K562 (cell line): ENCODE results near the gene LRRN3. TPM values are rescaled to one million over a fixed set of nuclear protein-coding genes. Genes with fewer than 3 reads are reported as not detected.

Experiments
- ATAC-seq: fragments of 200-7000 bp; cut with Tn5 transposase; 3 replicates; pipeline ENCODE4 v1.9.1; 2020; ENCODE audit warnings: moderate library complexity
- BruUV-seq: library from RNA; stranded (reverse); fragments of 400-500 nt; replicated peaks from 2 replicates; lab custom pipeline; 2021; lab: Mats Ljungman, UMichigan
- CTCF ChIA-PET: fragments of 300-600 bp; formaldehyde crosslinking; extraction: SDS; loops from one replicate; lab custom pipeline; 2021; ENCODE audit warnings: low intra/inter-chr PET ratio; lab: Yijun Ruan, JAX
- POLR2A ChIA-PET: fragments of 300-600, 350-650 bp; sonication (Branson Sonifier 250); formaldehyde crosslinking; extraction: SDS; loops from one replicate; lab custom pipeline; 2021; ENCODE audit warnings: antibody characterized with exemption, inconsistent platforms; lab: Yijun Ruan, JAX
- DNase-seq, 4 experiments: peaks; one replicate each; pipeline versions ENCODE4 v3.0.0 to v3.0.0-alpha.2; 2011 to 2018; ENCODE audit warnings: low spot score in 3 of 4, mixed read lengths in 3 of 4; ENCODE audit errors: extremely low read depth in 1 of 4
- FAIRE-seq: peaks from 2 replicates; lab custom pipeline; 2011; peaks lifted over from hg19 to GRCh38; lab: Jason Lieb, UNC
- H2AFZ ChIP-seq: 2 replicates; pipeline ENCODE4 v1.6.0; 2011; ENCODE audit warnings: low read depth, low read length, control low read depth, inconsistent platforms
- H3K27ac ChIP-seq: fragments of 200-600 bp; 3 replicates; pipeline ENCODE4 v1.8.0; 2011; ENCODE audit warnings: low read depth, mild to moderate bottlenecking, control low read depth, inconsistent platforms, low read length, moderate library complexity, mixed read lengths; ENCODE audit errors: extremely low read depth
- H3K27me3 ChIP-seq, 2 experiments: fragments of 300-600 bp in 1 of 2; 2 replicates in 1 of 2; 3 replicates in 1 of 2; pipeline versions ENCODE4 v1.6.0 to v1.8.0; 2011; ENCODE audit warnings: inconsistent platforms in 2 of 2, low read length in 2 of 2, mild to moderate bottlenecking in 1 of 2, mixed read lengths in 1 of 2, moderate library complexity in 1 of 2; ENCODE audit not compliant: control insufficient read depth in 2 of 2, insufficient read depth in 2 of 2
- H3K36me3 ChIP-seq: fragments of 300-600 bp; 3 replicates; pipeline ENCODE4 v1.8.0; 2011; ENCODE audit warnings: mild to moderate bottlenecking, low read length, inconsistent platforms; ENCODE audit not compliant: control insufficient read depth, insufficient read depth
- H3K4me1 ChIP-seq, 2 experiments: fragments of 200-600 bp in 1 of 2; replicated peaks in 1 of 2; 2 replicates in 1 of 2; 3 replicates in 1 of 2; pipeline versions ENCODE4 v1.5.1 to v1.8.0; 2011; ENCODE audit warnings: inconsistent platforms in 2 of 2, low read length in 2 of 2, mild to moderate bottlenecking in 1 of 2, mixed read lengths in 1 of 2, moderate library complexity in 1 of 2; ENCODE audit not compliant: control insufficient read depth in 2 of 2, insufficient read depth in 2 of 2
- H3K4me2 ChIP-seq: 2 replicates; pipeline ENCODE4 v1.6.1; 2011; ENCODE audit warnings: low read length, control low read depth, inconsistent platforms, mixed read lengths; ENCODE audit not compliant: insufficient read depth
- H3K4me3 ChIP-seq: fragments of 200-600 bp; sonication (generic), shearing (Covaris generic); 2 replicates; pipeline ENCODE4 v1.5.1; 2016; ENCODE audit warnings: control low read depth, inconsistent platforms
- H3K79me2 ChIP-seq: fragments of 200-600 bp; 3 replicates; pipeline ENCODE4 v1.8.0; 2011; ENCODE audit warnings: low read length, inconsistent platforms; ENCODE audit not compliant: control insufficient read depth, insufficient read depth
- H3K9ac ChIP-seq, 2 experiments: 2 replicates each; pipeline versions ENCODE4 v1.6.0 to v1.6.1; 2011; ENCODE audit warnings: low read depth in 2 of 2, low read length in 2 of 2, control low read depth in 1 of 2, inconsistent platforms in 1 of 2, mild to moderate bottlenecking in 1 of 2, mixed read lengths in 1 of 2; ENCODE audit not compliant: insufficient read depth in 1 of 2
- H3K9me1 ChIP-seq: one replicate; pipeline ENCODE4 v1.6.0; 2011; ENCODE audit warnings: inconsistent platforms, mild to moderate bottlenecking, low read length, moderate library complexity; ENCODE audit not compliant: control insufficient read depth, insufficient read depth
- H3K9me3 ChIP-seq: replicated peaks from 2 replicates; pipeline ENCODE4 v1.5.1; 2011; ENCODE audit warnings: low read depth, low read length, inconsistent platforms; ENCODE audit not compliant: control insufficient read depth, insufficient read depth
- H4K20me1 ChIP-seq: replicated peaks from 2 replicates; pipeline ENCODE4 v1.6.1; 2011; ENCODE audit warnings: low read length, inconsistent platforms, mixed read lengths; ENCODE audit not compliant: control insufficient read depth, insufficient read depth
- CC2D1A ChIP-seq: fragments of 450-650 bp; IDR thresholded peaks from 2 replicates; pipeline ENCODE4 v1.6.1; 2017; ENCODE audit warnings: mild to moderate bottlenecking
- NFE2L1 ChIP-seq: fragments of 450-650 bp; IDR thresholded peaks from 2 replicates; pipeline ENCODE4 v1.6.1; 2016; ENCODE audit warnings: missing genetic modification characterization, low read depth, mild to moderate bottlenecking, missing compliant biosample characterization, moderate library complexity, borderline replicate concordance
- NFXL1 ChIP-seq: fragments of 450-650 bp; formaldehyde crosslinking; IDR thresholded peaks from 2 replicates; pipeline ENCODE4 v1.4.0; 2021; ENCODE audit warnings: mild to moderate bottlenecking
- PTRF ChIP-seq: fragments of 450-650 bp; IDR thresholded peaks from 2 replicates; pipeline ENCODE4 v1.6.1; 2016; ENCODE audit warnings: mild to moderate bottlenecking, missing genetic modification characterization, missing compliant biosample characterization
- PYGO2 ChIP-seq: fragments of 450-650 bp; IDR thresholded peaks from 2 replicates; pipeline ENCODE4 v1.6.1; 2016; ENCODE audit warnings: mild to moderate bottlenecking, missing genetic modification characterization, moderate library complexity, missing compliant biosample characterization
- RFX5 ChIP-seq: IDR thresholded peaks from 2 replicates; pipeline ENCODE4 v1.6.1; 2011; ENCODE audit warnings: low read depth, mild to moderate bottlenecking, improper control_type of control experiment, low read length
- SAFB2 ChIP-seq: fragments of 200-400 bp; formaldehyde crosslinking; IDR thresholded peaks from 2 replicates; pipeline ENCODE4 v1.6.1; 2018; ENCODE audit warnings: borderline replicate concordance, low read length, low read depth, moderate library complexity; ENCODE audit not compliant: severe bottlenecking
- SIRT6 ChIP-seq: IDR thresholded peaks from one replicate; pipeline ENCODE4 v1.6.1; 2012; ENCODE audit warnings: low read depth, mild to moderate bottlenecking, control low read depth, inconsistent platforms, low read length, moderate library complexity
- STAG1 ChIP-seq: sonication (generic); formaldehyde crosslinking; IDR thresholded peaks from 2 replicates; pipeline ENCODE4 v1.5.0; 2020; ENCODE audit warnings: missing genetic modification reagents, borderline replicate concordance
- ZNF212 ChIP-seq: fragments of 450-650 bp; formaldehyde crosslinking; IDR thresholded peaks from 2 replicates; pipeline ENCODE4 v1.4.0; 2020; ENCODE audit warnings: mild to moderate bottlenecking
- ZNF431 ChIP-seq: sonication (generic); formaldehyde crosslinking; IDR thresholded peaks from 2 replicates; pipeline ENCODE4 v1.8.0; 2022; ENCODE audit warnings: mild to moderate bottlenecking, missing genetic modification reagents
- ZNF79 ChIP-seq: fragments of 250-450 bp; sonication (Bioruptor Pico); IDR thresholded peaks from 2 replicates; pipeline ENCODE4 v1.4.0; 2020; ENCODE audit warnings: low read depth, mild to moderate bottlenecking, moderate library complexity
- in situ Hi-C: fragments of 300-500 bp; cut with MboI; formaldehyde crosslinking; loops from 4 replicates; pipeline ENCODE4 v1.15.0; 2018; ENCODE audit warnings: inconsistent platforms, mixed read lengths
- intact Hi-C: fragments of 100-400 bp; cut with micrococcal nuclease; formaldehyde crosslinking; loops from 2 replicates; pipeline ENCODE4 v1.14.2; 2022
- polyA plus RNA-seq, 8 experiments: library from polyadenylated mRNA; depleted of rRNA in 4 of 8; stranded (reverse) in 5 of 8; unstranded in 3 of 8; fragments of >200 nt; fragmentation: Nextera tagmentation in 2 of 8; fragmentation: Illumina TruSeq in 1 of 8; extraction: Ambion mirVana in 2 of 8; extraction: Trizol in 1 of 8; gene quantifications; 2 replicates each; pipeline versions ENCODE4 v1.2.1 to v1.2.3, GENCODE V29; 2011 to 2014; ENCODE audit warnings: inconsistent platforms in 1 of 8, missing spikeins in 1 of 8
- total RNA-seq, 7 experiments: library from RNA; depleted of rRNA in 6 of 7; stranded (reverse); fragments of >200 nt in 6 of 7; fragmentation: Illumina TruSeq in 2 of 7; extraction: Trizol in 2 of 7; gene quantifications; 2 replicates each; pipeline versions ENCODE4 v1.2.1 to v1.2.3, GENCODE V29; 2011 to 2021; ENCODE audit warnings: low replicate concordance in 1 of 7
- TF ChIP-seq, protein P1 (sequence below): fragments of 250-450 bp; sonication (Bioruptor Pico); IDR thresholded peaks from 2 replicates; pipeline ENCODE4 v1.8.0; 2021; ENCODE audit warnings: moderate library complexity, mild to moderate bottlenecking, inconsistent platforms

The LRRN3 gene
- total and polyA plus RNA-seq, 9 of the 15 experiments (the other 6 are each of a cell fraction or from before 2014, with no cell fraction given): 0.05 to 1.00 (median 0.20) TPM; not detected in 1

- POLR2A ChIA-PET: no interaction called here
- BruUV-seq: no TSS peak
- Histone ChIP-seq H3K36me3 (no peaks in the 10 kb centered on the region), H3K4me1 (no peaks in the 10 kb centered on the region), H3K4me2 (no peak overlapping the region), H3K27ac (no peak overlapping the region), H4K20me1 (no peaks in the 10 kb centered on the region)
- CTCF ChIA-PET: no interaction called here
- no peak for ATAC-seq
- TF ChIP-seq ZNF79 (CRISPR knock-in tag) (no peak), ZNF212 (CRISPR knock-in tag) (no peak), CC2D1A (no peak), PTRF (no peak), NFE2L1 (tag) (no peak), PYGO2 (tag) (no peak), STAG1 (CRISPR knock-in tag) (no peak), SAFB2 (no peak), SIRT6 (no peak), NFXL1 (CRISPR knock-in tag) (no peak), ZNF431 (CRISPR knock-in tag) (no peak), RFX5 (no peak)
- TF ChIP-seq, protein P1, sequence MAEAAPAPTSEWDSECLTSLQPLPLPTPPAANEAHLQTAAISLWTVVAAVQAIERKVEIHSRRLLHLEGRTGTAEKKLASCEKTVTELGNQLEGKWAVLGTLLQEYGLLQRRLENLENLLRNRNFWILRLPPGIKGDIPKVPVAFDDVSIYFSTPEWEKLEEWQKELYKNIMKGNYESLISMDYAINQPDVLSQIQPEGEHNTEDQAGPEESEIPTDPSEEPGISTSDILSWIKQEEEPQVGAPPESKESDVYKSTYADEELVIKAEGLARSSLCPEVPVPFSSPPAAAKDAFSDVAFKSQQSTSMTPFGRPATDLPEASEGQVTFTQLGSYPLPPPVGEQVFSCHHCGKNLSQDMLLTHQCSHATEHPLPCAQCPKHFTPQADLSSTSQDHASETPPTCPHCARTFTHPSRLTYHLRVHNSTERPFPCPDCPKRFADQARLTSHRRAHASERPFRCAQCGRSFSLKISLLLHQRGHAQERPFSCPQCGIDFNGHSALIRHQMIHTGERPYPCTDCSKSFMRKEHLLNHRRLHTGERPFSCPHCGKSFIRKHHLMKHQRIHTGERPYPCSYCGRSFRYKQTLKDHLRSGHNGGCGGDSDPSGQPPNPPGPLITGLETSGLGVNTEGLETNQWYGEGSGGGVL (CRISPR knock-in tag): no peak
- TF ChIP-seq, all 486 proteins: peak for 0
- H2AFZ ChIP-seq: no peak overlapping the region
- H3K9me3 ChIP-seq: no peaks in the 10 kb centered on the region
- no peak for DNase-seq
- in situ Hi-C loops (no loop called here), intact Hi-C loops (loop anchor here (10.0 kb wide), 1 partner anchor 575 kb away; no protein-coding TSS in a partner anchor)
- no peak for FAIRE-seq
- no peak overlapping the region for H3K4me3 ChIP-seq
- H3K9ac ChIP-seq: no peak overlapping the region
- no peaks in the 10 kb centered on the region for H3K79me2 ChIP-seq
- H3K27me3 ChIP-seq: no peaks in the 10 kb centered on the region
- H3K9me1 ChIP-seq: no peaks in the 10 kb centered on the region
Measured at GRCh38 chr7:111159426-111159825, 68.5 kb downstream of the LRRN3 start.
